ENCODE results near the gene PRSS33. TPM values are rescaled to one million over a fixed set of nuclear protein-coding genes. Genes with fewer than 3 reads are reported as not detected.

The PRSS33 gene
- total and polyA plus RNA-seq, 4 donors: 0.08 TPM; not detected in 3

DNA sequence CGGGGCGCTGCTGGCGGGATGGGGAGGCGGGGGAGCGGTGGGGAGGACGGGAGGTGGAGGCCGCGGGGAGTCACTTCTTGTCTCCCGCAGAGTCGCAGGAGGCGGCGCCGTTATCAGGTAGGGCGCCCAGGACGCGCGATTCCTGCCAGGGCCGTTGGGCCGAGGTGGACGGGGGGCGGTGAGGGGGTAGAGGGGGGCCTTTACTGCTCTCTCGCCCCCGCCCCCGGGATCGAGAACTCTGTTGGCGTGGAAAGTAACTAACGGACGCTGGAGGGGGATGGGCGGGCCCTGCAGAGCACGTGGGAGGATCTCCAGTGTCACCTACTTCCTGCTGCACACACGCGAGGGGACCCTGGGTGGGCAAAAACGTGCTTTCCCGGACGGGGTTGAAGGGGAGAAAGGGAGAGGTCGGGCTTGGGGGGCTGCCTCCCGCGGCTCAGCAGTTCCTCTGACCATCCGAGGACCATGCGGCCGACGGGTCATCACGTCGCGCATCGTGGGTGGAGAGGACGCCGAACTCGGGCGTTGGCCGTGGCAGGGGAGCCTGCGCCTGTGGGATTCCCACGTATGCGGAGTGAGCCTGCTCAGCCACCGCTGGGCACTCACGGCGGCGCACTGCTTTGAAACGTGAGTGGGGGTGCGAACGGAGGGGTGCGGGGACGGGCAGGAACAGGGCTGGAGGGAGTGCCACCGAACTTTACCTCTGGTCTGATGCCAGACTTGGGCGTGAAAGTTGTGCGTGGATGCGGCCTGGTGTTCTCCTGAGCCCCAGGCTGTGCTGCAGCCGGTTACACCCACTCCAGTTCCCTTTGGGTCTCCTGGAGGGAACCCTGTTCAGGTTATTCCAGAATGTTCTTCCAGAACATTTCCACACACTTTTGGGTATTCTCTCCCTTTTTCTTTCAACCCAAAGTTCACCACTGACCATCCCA, 30.2 kb upstream of the PRSS33 start:
- H3K27ac ChIP-seq (ENCODE audit: low read depth in 1 of 2, low read length in 2 of 2): no peak overlapping the region
- H3K4me3 ChIP-seq (ENCODE audit: low read length in 2 of 2): no peak overlapping the region
- WGBS, 2 donors: 74 to 76% methylated on average over 62 to 68 of the region's 68 CpGs
- H3K27me3 ChIP-seq (ENCODE audit: control insufficient read depth in 1 of 2, insufficient read depth in 2 of 2, low read length in 1 of 2): no peaks in the 10 kb centered on the region
- no peaks in the 10 kb centered on the region for H3K36me3 ChIP-seq (ENCODE audit: control insufficient read depth in 1 of 2, insufficient read depth in 2 of 2, low read length in 1 of 2)
- H3K4me1 ChIP-seq (ENCODE audit: control insufficient read depth in 1 of 2, insufficient read depth in 2 of 2, low read length in 2 of 2): no peaks in the 10 kb centered on the region
- intact Hi-C loops (cut with DNase I): no loop called here
- H3K9me3 ChIP-seq (ENCODE audit: control insufficient read depth, low read length): peaks cover 1% of the 10 kb centered on the region
- peak; percentile 38 to 71 for DNase-seq
- no peak for ATAC-seq (ENCODE audit: low FRiP score)

GRCh38 chr16:2816751-2817339, 29.5 kb upstream of the PRSS33 start, which contains the start of gene PRSS21:
Gene PRSS21, plus strand, starts transcription at chr16:2817237. Its CDS starts 32 bp downstream, at chr16:2817269.
- H3K9me3 ChIP-seq (ENCODE audit: control insufficient read depth, low read length): peaks cover 1% of the 10 kb centered on the region
- H3K4me1 ChIP-seq (ENCODE audit: control insufficient read depth in 1 of 2, insufficient read depth in 2 of 2, low read length in 2 of 2): no peaks in the 10 kb centered on the region
- no peak for ATAC-seq (ENCODE audit: low FRiP score)
- no peaks in the 10 kb centered on the region for H3K27me3 ChIP-seq (ENCODE audit: control insufficient read depth in 1 of 2, insufficient read depth in 2 of 2, low read length in 1 of 2)
- WGBS, 2 donors: 64 to 65% methylated on average over 25 to 28 of the region's 28 CpGs
- intact Hi-C loops (cut with DNase I): no loop called here
- DNase-seq: peak; percentile 49 to 68
- no peak within 1 kb of the TSS for H3K27ac ChIP-seq (ENCODE audit: low read depth in 1 of 2, low read length in 2 of 2)
- no peaks in the 10 kb centered on the region for H3K36me3 ChIP-seq (ENCODE audit: control insufficient read depth in 1 of 2, insufficient read depth in 2 of 2, low read length in 1 of 2)
- no peak within 1 kb of the TSS for H3K4me3 ChIP-seq (ENCODE audit: low read length in 2 of 2)

DNA sequence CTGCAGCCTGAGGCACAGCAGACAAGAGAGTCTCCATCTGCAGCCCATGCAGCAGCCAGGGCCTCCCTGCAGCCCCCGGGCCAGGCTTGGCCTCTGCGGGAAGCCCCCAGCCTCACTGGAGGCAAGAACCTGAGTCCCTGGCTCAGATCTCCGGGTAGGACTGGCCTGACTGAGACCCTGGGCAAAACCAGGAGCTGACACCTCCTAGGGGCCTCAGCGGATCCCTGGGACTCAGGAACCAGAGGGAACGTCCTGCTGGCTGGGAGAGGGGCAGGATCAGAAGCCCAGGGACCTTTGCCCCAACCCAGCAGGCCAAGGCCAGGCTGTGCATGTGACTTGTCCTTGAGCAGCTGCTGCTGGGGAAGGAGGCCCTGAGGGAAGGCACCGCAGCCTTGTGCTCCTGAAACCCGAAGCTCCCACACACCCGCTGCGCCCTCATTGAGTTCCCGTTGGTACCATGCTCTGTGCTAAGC, 28.0 kb upstream of the PRSS33 start:
- Histone ChIP-seq H3K4me1 (ENCODE audit: control insufficient read depth in 1 of 2, insufficient read depth in 2 of 2, low read length in 2 of 2) (no peaks in the 10 kb centered on the region), H3K9me3 (ENCODE audit: control insufficient read depth, low read length) (peaks cover 1% of the 10 kb centered on the region), H3K4me3 (ENCODE audit: low read length in 2 of 2) (no peak overlapping the region), H3K27me3 (ENCODE audit: control insufficient read depth in 1 of 2, insufficient read depth in 2 of 2, low read length in 1 of 2) (no peaks in the 10 kb centered on the region), H3K27ac (ENCODE audit: low read depth in 1 of 2, low read length in 2 of 2) (no peak overlapping the region), H3K36me3 (ENCODE audit: control insufficient read depth in 1 of 2, insufficient read depth in 2 of 2, low read length in 1 of 2) (no peaks in the 10 kb centered on the region)
- DNase-seq: peak; percentile 27 to 39
- intact Hi-C loops (cut with DNase I): no loop called here
- no peak for ATAC-seq (ENCODE audit: low FRiP score)
- WGBS, 2 donors: 76 to 77% methylated on average over 10 of the region's 10 CpGs

DNA sequence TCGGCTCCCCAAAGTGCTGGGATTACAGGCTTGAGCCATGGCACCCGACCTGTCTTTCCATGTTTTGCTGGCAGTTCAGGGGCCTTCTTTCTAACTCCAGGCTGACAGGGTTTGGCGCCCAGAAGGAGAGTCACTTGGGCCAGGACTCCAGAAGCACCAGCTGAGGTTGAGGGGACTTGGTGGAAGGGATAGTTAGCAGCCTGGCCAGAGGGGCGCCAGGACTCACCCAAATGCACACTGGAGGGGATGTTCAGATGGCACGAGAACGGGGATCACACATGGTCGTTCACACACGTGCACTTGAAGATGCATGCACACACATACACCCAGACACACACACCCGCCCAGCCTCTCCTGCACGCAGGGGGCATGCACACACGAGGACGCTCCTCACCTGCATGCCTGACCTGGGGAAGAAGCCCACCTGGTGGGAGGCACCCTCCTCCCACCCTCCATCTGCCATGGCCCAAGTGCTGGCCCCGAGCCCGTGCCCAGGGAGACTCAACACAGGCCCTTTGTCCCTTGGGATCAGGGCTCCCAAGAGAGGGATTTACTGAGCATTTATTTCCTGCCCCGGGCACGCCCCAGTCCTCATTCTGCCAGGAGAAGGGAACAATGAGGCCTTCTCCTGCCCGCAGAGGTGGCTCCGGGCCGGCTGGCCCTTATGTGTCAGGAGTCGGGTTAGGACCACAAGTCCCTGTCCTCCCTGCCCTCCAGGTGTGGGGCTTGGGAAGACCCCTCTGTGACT, 27.4 kb upstream of the PRSS33 start:
- no peak overlapping the region for H3K4me3 ChIP-seq (ENCODE audit: low read length in 2 of 2)
- no peak overlapping the region for H3K27ac ChIP-seq (ENCODE audit: low read depth in 1 of 2, low read length in 2 of 2)
- intact Hi-C loops (cut with DNase I): no loop called here
- no peaks in the 10 kb centered on the region for H3K27me3 ChIP-seq (ENCODE audit: control insufficient read depth in 1 of 2, insufficient read depth in 2 of 2, low read length in 1 of 2)
- H3K4me1 ChIP-seq (ENCODE audit: control insufficient read depth in 1 of 2, insufficient read depth in 2 of 2, low read length in 2 of 2): no peaks in the 10 kb centered on the region
- H3K36me3 ChIP-seq (ENCODE audit: control insufficient read depth in 1 of 2, insufficient read depth in 2 of 2, low read length in 1 of 2): no peaks in the 10 kb centered on the region
- whole genome bisulfite sequencing, 2 donors: 78 to 80% methylated on average over 20 of the region's 20 CpGs
- ATAC-seq (ENCODE audit: low FRiP score) (peak; percentile 54), DNase-seq (peak; percentile 30 to 63)
- peaks cover 1% of the 10 kb centered on the region for H3K9me3 ChIP-seq (ENCODE audit: control insufficient read depth, low read length)

GRCh38 chr16:2813771-2814221, 26.4 kb upstream of the PRSS33 start:
- no peaks in the 10 kb centered on the region for H3K36me3 ChIP-seq (ENCODE audit: control insufficient read depth in 1 of 2, insufficient read depth in 2 of 2, low read length in 1 of 2)
- no peaks in the 10 kb centered on the region for H3K27me3 ChIP-seq (ENCODE audit: control insufficient read depth in 1 of 2, insufficient read depth in 2 of 2, low read length in 1 of 2)
- intact Hi-C loops (cut with DNase I): no loop called here
- H3K9me3 ChIP-seq (ENCODE audit: control insufficient read depth, low read length): peaks cover 1% of the 10 kb centered on the region
- H3K4me3 ChIP-seq (ENCODE audit: low read length in 2 of 2): no peak overlapping the region
- no peak overlapping the region for H3K27ac ChIP-seq (ENCODE audit: low read depth in 1 of 2, low read length in 2 of 2)
- DNase-seq (peak; percentile 30 to 49), ATAC-seq (ENCODE audit: low FRiP score) (no peak)
- WGBS, 2 donors: 35 to 39% methylated on average over 7 of the region's 7 CpGs
- H3K4me1 ChIP-seq (ENCODE audit: control insufficient read depth in 1 of 2, insufficient read depth in 2 of 2, low read length in 2 of 2): no peaks in the 10 kb centered on the region

- WGBS, 2 donors: 42 to 48% methylated on average over 15 of the region's 15 CpGs
- intact Hi-C loops (cut with DNase I): no loop called here
- Histone ChIP-seq H3K27me3 (ENCODE audit: control insufficient read depth in 1 of 2, insufficient read depth in 2 of 2, low read length in 1 of 2) (no peaks in the 10 kb centered on the region), H3K9me3 (ENCODE audit: control insufficient read depth, low read length) (no peaks in the 10 kb centered on the region), H3K27ac (ENCODE audit: low read depth in 1 of 2, low read length in 2 of 2) (no peak overlapping the region), H3K36me3 (ENCODE audit: control insufficient read depth in 1 of 2, insufficient read depth in 2 of 2, low read length in 1 of 2) (no peaks in the 10 kb centered on the region), H3K4me1 (ENCODE audit: control insufficient read depth in 1 of 2, insufficient read depth in 2 of 2, low read length in 2 of 2) (no peaks in the 10 kb centered on the region), H3K4me3 (ENCODE audit: low read length in 2 of 2) (no peak overlapping the region)
- peak; percentile 30 to 40 for DNase-seq
- ATAC-seq (ENCODE audit: low FRiP score): no peak
Measured at GRCh38 chr16:2811703-2812471, 24.5 kb upstream of the PRSS33 start.

DNA sequence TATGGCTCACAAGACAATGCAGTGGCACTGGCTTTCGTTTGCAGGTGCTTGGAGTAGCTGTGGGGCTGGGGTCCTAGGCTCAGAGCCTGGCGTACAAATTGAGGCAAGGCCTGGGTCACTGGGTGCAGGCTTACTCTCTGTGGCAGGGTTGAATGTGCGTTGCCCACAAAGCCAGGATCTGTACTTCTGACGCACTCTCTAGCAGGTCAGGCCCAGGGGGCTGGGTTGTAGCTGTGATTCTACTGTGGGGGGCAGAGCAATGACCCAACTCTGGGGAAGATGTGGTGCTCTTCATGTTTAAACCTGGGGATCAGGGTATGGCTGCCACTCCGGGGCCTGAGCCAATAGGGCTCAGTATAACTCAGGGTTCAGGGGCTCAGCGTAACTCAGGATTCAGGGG, 23.3 kb upstream of the PRSS33 start:
- intact Hi-C loops (cut with DNase I): no loop called here
- ATAC-seq (ENCODE audit: low FRiP score) (no peak), DNase-seq (peak; percentile 28 to 60)
- Histone ChIP-seq H3K4me3 (ENCODE audit: low read length in 2 of 2) (no peak overlapping the region), H3K36me3 (ENCODE audit: control insufficient read depth in 1 of 2, insufficient read depth in 2 of 2, low read length in 1 of 2) (no peaks in the 10 kb centered on the region), H3K9me3 (ENCODE audit: control insufficient read depth, low read length) (no peaks in the 10 kb centered on the region), H3K4me1 (ENCODE audit: control insufficient read depth in 1 of 2, insufficient read depth in 2 of 2, low read length in 2 of 2) (no peaks in the 10 kb centered on the region), H3K27ac (ENCODE audit: low read depth in 1 of 2, low read length in 2 of 2) (no peak overlapping the region), H3K27me3 (ENCODE audit: control insufficient read depth in 1 of 2, insufficient read depth in 2 of 2, low read length in 1 of 2) (no peaks in the 10 kb centered on the region)
- WGBS, 2 donors: 81 to 83% methylated on average over 6 of the region's 6 CpGs

All from aorta (tissue), 5 donors.